ENCODE data around the gene POLL.
"Not testable (repeated sequence)": the region's sequence is repeated elsewhere in the genome, so short reads cannot be mapped to it uniquely, and the experiment has no call there.

POLL gene

DNA sequence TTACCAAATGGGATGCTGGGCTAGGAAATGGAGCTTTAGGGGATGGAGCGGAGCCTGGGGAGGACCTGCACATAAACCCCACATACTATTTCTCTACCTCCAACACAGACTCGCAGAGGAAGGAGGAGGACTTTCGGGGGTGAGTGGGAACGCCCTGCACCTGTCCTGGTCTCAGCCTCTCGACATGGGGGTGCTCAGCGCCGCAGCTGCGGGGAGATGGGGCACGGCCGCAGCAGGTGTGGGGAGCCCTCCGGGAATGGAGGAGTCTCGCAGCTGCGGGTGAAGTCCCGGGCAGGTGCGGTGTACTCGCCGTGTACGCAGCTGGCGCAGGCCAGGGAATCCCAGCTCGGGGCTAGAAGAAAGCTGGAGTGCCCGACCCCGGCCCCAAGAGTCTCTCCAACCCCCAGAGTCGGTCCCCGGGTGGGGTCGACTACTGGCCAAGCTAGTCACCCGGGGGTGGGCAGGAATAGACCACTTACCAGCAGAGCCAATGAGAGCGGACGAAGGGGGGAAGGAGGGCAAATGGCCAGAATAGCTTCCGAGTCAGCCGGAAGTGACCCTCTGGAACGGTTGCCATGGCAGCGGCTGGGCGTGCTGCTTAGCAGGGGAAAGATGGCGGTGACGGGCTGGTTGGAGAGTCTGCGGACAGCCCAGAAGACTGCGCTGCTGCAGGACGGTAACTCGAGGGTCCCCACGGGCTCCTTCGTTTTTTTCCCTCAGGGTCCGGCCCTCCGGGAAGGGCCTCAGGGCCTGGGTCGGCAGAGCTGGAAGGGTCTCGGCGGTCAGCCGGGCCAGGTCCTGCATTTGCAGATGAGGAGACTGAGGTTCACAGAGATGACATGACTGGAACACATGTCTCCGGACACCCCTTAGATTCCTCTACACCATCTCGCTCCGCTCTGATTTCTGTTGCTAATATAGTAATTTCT is at the start of gene POLL, which contains the start of gene DPCD:
Gene POLL, minus strand, starts transcription at position 533 of the 929 bp plus-strand sequence. CDS start 897 bp downstream, outside the sequence.
Gene DPCD, plus strand, starts transcription at position 597 of the 929 bp plus-strand sequence. Its CDS starts 16 bp downstream, at position 613.
- peak; percentile 97 for DNase-seq (ENCODE audit: low spot score)
- in situ Hi-C loops (cut with MboI; ENCODE audit: low pct_unique_long_range_greater_than_20kb, low sequenced_read_pairs, unreplicated experiment), result no loop called here
- TF ChIP-seq, protein P1, sequence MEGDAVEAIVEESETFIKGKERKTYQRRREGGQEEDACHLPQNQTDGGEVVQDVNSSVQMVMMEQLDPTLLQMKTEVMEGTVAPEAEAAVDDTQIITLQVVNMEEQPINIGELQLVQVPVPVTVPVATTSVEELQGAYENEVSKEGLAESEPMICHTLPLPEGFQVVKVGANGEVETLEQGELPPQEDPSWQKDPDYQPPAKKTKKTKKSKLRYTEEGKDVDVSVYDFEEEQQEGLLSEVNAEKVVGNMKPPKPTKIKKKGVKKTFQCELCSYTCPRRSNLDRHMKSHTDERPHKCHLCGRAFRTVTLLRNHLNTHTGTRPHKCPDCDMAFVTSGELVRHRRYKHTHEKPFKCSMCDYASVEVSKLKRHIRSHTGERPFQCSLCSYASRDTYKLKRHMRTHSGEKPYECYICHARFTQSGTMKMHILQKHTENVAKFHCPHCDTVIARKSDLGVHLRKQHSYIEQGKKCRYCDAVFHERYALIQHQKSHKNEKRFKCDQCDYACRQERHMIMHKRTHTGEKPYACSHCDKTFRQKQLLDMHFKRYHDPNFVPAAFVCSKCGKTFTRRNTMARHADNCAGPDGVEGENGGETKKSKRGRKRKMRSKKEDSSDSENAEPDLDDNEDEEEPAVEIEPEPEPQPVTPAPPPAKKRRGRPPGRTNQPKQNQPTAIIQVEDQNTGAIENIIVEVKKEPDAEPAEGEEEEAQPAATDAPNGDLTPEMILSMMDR (IDR thresholded peaks at IDR 0.05; ENCODE audit: extremely low read depth, insufficient read depth, missing control alignments), result no peak

DNA sequence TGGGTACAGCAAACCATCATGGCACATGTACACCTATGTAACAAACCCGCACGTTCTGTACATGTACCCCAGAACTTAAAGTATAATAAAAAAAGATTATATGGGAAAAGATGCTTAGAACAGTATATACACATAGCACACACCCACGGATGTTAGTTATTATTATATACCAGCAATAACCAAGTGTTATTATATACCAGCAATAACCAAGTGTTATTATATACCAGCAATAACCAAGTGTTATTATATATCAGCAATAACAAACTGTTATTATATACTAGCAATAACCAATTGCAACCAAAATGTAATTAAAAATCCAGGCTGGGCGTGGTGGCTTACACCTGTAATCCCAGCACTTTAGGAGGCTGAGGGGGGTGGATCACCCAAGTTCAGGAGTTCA is 45.5 kb upstream of the POLL start:
- DNase-seq (ENCODE audit: low spot score); in situ Hi-C loops (cut with MboI; ENCODE audit: low pct_unique_long_range_greater_than_20kb, low sequenced_read_pairs, unreplicated experiment): not testable (repeated sequence)

DNA sequence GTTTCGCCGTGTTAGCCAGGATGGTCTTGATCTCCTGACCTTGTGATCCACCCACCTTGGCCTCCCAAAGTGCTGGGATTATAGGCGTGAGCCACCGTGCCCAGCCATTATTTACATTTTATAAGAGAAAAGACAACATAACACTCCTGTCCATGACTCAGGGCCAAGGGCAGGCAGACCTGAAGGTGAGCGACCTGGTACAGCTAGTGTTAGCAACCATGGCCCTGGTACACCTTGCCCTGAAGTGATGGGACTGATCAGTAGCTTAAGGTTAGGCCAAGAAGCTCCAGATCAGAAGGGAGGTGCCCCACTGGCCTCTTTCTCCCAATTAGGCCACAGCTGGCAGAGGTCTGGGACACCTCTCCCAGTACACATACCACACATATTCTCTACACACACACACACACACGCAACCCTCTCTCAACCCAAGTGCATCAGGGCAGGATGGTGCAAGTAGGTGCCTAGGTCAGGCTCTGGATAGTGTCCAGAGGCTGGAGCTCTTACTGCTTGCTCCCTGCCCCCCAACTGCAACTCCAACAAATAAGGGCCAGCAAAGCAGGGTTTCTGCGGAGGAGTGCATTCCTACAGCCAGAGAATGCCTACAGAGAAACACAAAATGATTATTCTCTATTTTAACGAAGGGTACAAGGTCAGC is 43.9 kb upstream of the POLL start:
- DNase-seq (ENCODE audit: low spot score), result no peak
- TF ChIP-seq, protein P1 (IDR thresholded peaks at IDR 0.05; ENCODE audit: extremely low read depth, insufficient read depth, missing control alignments), result no peak
- in situ Hi-C loops (cut with MboI; ENCODE audit: low pct_unique_long_range_greater_than_20kb, low sequenced_read_pairs, unreplicated experiment), result no loop called here

DNA sequence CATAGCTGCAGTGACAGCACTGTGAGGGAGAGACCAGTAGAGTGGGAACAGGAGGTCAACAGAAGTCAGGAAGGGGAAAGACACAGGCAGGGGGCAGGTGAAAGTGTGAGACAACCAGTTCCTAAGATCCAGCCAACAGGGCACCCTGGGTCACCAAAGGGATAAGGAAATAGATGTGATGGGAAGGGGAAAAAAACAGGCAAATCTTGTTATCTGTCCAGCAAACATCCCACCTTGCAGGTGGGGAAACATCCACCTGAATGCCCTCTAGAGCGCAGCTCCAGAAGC is 42.5 kb upstream of the POLL start:
- TF ChIP-seq, protein P1 (IDR thresholded peaks at IDR 0.05; ENCODE audit: extremely low read depth, insufficient read depth, missing control alignments), result no peak
- no peak for DNase-seq (ENCODE audit: low spot score)
- in situ Hi-C loops (cut with MboI; ENCODE audit: low pct_unique_long_range_greater_than_20kb, low sequenced_read_pairs, unreplicated experiment), result no loop called here

DNA sequence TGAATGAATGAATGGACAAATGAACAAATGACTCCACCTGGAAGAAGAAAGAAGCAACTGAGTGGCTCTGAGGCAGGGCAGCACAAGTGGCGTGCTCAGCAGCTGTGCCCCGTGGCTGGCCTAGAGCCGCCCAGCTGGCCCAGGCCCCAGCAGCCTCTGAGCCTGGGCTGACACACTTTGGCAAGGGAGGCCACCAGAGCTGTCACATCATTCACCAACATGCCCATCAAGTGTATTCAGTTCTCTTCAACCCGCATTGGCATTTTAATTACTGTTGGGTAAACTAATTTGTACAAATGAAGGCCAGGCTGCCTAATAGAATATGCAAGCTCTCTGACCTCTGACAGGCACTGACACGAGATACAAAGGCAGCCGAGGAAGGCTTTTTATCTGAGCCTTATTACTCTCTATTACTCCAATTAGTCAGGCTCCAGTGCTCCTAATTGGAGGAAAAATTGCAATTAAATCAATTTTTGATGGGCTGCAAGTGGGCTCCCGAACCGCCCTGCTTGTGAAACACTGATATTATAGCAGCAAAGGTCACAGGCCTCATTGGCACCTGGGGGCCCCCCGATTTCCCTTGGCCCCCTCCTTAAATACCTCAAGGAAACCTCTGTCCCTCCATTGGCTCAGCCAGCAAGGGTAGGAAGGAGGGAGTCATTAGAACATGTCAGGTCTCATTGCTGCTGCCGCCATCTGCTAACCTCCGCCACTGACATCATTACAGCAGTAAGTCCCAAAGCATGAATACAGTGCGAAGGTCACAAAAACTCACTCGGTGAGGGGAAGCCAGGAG is 42.0 kb upstream of the POLL start:
- DNase-seq (ENCODE audit: low spot score), result no peak
- TF ChIP-seq, protein P1 (IDR thresholded peaks at IDR 0.05; ENCODE audit: extremely low read depth, insufficient read depth, missing control alignments), result no peak
- in situ Hi-C loops (cut with MboI; ENCODE audit: low pct_unique_long_range_greater_than_20kb, low sequenced_read_pairs, unreplicated experiment), result no loop called here

DNA sequence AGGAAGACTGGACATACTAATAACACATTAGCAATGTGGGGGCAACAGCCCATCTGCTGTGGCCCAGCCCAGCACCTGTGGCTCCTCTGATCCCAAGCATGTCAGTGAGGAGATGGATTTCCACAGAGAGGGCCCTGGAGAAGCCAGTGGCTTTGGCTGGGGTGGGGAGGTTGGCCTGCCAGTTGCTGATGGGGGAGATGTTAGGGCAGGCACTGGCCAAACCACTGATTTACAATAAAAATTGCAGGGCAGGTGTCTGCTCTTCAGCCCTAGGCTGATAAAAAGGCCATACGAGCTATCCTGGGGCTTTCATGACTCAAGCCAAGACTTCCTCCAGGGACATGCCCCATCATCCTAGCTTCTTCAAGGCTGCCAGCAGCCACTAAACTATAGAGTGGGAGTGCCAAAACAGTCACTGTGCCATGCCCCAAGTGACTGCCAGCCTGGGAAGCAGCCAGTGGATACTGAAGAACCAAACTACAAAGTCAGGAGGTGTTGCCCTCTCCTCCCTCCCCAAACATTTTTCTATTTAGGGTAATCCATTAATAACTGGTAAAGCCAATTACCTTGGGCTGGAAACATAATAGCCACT is 37.9 kb upstream of the POLL start:
- in situ Hi-C loops (cut with MboI; ENCODE audit: low pct_unique_long_range_greater_than_20kb, low sequenced_read_pairs, unreplicated experiment), result no loop called here
- no peak for DNase-seq (ENCODE audit: low spot score)
- TF ChIP-seq, protein P1 (IDR thresholded peaks at IDR 0.05; ENCODE audit: extremely low read depth, insufficient read depth, missing control alignments), result no peak

Data from GM13977 (cell line).